OCI-LY1 (cell line): Measurements from ENCODE around the gene ERICH6.

Experiments
- H2AFZ ChIP-seq: fragments of 200-600 bp; sonication (generic), shearing (Covaris generic); 2 replicates; pipeline ENCODE4 v1.6.0; 2014; ENCODE audit warnings: antibody characterized with exemption, mild to moderate bottlenecking, low read length
- H3F3A ChIP-seq: fragments of 200-600 bp; sonication (generic), shearing (Covaris generic); 2 replicates; pipeline ENCODE4 v1.6.0; 2014; ENCODE audit warnings: mild to moderate bottlenecking, antibody characterized with exemption, low read length, moderate library complexity; ENCODE audit not compliant: insufficient read depth
- H3K27ac ChIP-seq: fragments of 200-600 bp; sonication (generic); 2 replicates; pipeline ENCODE4 v1.5.1; 2014; ENCODE audit warnings: low read length, mixed run types, mild to moderate bottlenecking, low read depth; ENCODE audit not compliant: poor library complexity, severe bottlenecking
- H3K27me3 ChIP-seq: fragments of 200-600 bp; sonication (generic); 2 replicates; pipeline ENCODE4 v1.6.0; 2014; ENCODE audit warnings: antibody characterized with exemption, mild to moderate bottlenecking, low read length, moderate library complexity; ENCODE audit not compliant: insufficient read depth
- H3K36me3 ChIP-seq: fragments of 200-600 bp; sonication (generic); 2 replicates; pipeline ENCODE4 v1.6.1; 2014; ENCODE audit warnings: mild to moderate bottlenecking, antibody characterized with exemption, low read length, moderate library complexity, mixed read lengths; ENCODE audit not compliant: insufficient read depth
- H3K4me1 ChIP-seq: fragments of 200-600 bp; sonication (generic); 2 replicates; pipeline ENCODE4 v1.5.1; 2014; ENCODE audit warnings: mild to moderate bottlenecking, low read length, moderate library complexity; ENCODE audit not compliant: insufficient read depth, severe bottlenecking
- H3K4me2 ChIP-seq: fragments of 200-600 bp; sonication (generic), shearing (Covaris generic); 2 replicates; pipeline ENCODE4 v1.6.1; 2014; ENCODE audit warnings: low read length
- H3K4me3 ChIP-seq: fragments of 200-600 bp; sonication (generic); 2 replicates; pipeline ENCODE4 v1.5.1; 2014; ENCODE audit warnings: low read length, low read depth, mild to moderate bottlenecking, mixed read lengths; ENCODE audit not compliant: poor library complexity, severe bottlenecking
- H3K79me2 ChIP-seq: fragments of 200-600 bp; shearing (Covaris generic); 2 replicates; pipeline ENCODE4 v1.6.1; 2016; ENCODE audit warnings: mixed run types, low read length, mixed read lengths; ENCODE audit not compliant: insufficient read depth
- H3K9ac ChIP-seq: fragments of 200-600 bp; sonication (generic), shearing (Covaris generic); 2 replicates; pipeline ENCODE4 v1.6.1; 2014; ENCODE audit warnings: mild to moderate bottlenecking, low read length, mixed read lengths
- H3K9me2 ChIP-seq: fragments of 200-600 bp; sonication (generic), shearing (Covaris generic); 2 replicates; pipeline ENCODE4 v1.6.1; 2014; ENCODE audit warnings: low read depth, mild to moderate bottlenecking, low read length, mixed read lengths
- H3K9me3 ChIP-seq: fragments of 200-600 bp; shearing (Covaris generic); 2 replicates; pipeline ENCODE4 v1.6.1; 2014; ENCODE audit warnings: low read length, mixed read lengths
- H4K20me1 ChIP-seq: fragments of 200-600 bp; sonication (generic), shearing (Covaris generic); 2 replicates; pipeline ENCODE4 v1.6.0; 2016; ENCODE audit warnings: mild to moderate bottlenecking, low read length; ENCODE audit not compliant: insufficient read depth
- EZH2 ChIP-seq: fragments of 200-600 bp; sonication (generic), shearing (Covaris generic); IDR thresholded peaks from 2 replicates; pipeline ENCODE4 v1.8.0; 2017; ENCODE audit warnings: borderline replicate concordance, mixed run types, mild to moderate bottlenecking, antibody characterized with exemption, low read length, moderate library complexity, mixed read lengths
- TF ChIP-seq, protein P1 (sequence below): fragments of 200-600 bp; sonication (generic), shearing (Covaris generic); IDR thresholded peaks from 2 replicates; pipeline ENCODE4 v1.5.1; 2017; ENCODE audit warnings: mild to moderate bottlenecking, antibody characterized with exemption, low read length, moderate library complexity, mixed read lengths

The ERICH6 gene

GRCh38 chr3:150743508-150743907, 39.8 kb upstream of the ERICH6 start:
- Histone ChIP-seq H4K20me1 (no peaks in the 10 kb centered on the region), H3K9me2 (no peaks in the 10 kb centered on the region), H3K79me2 (peaks cover 53% of the 10 kb centered on the region), H3K4me3 (no peak overlapping the region), H3K27ac (peak overlapping the region; percentile 54), H3K4me2 (peak overlapping the region; percentile 3; the same call in 1 of the 2 replicates), H3K27me3 (no peaks in the 10 kb centered on the region), H3K4me1 (peaks cover 90% of the 10 kb centered on the region), H2AFZ (no peak overlapping the region), H3K36me3 (peaks cover 46% of the 10 kb centered on the region), H3K9ac (no peak overlapping the region), H3K9me3 (no peaks in the 10 kb centered on the region), H3F3A (no peaks in the 10 kb centered on the region; the same call in 1 of the 2 replicates)
- TF ChIP-seq EZH2 = no peak
- TF ChIP-seq, protein P1, sequence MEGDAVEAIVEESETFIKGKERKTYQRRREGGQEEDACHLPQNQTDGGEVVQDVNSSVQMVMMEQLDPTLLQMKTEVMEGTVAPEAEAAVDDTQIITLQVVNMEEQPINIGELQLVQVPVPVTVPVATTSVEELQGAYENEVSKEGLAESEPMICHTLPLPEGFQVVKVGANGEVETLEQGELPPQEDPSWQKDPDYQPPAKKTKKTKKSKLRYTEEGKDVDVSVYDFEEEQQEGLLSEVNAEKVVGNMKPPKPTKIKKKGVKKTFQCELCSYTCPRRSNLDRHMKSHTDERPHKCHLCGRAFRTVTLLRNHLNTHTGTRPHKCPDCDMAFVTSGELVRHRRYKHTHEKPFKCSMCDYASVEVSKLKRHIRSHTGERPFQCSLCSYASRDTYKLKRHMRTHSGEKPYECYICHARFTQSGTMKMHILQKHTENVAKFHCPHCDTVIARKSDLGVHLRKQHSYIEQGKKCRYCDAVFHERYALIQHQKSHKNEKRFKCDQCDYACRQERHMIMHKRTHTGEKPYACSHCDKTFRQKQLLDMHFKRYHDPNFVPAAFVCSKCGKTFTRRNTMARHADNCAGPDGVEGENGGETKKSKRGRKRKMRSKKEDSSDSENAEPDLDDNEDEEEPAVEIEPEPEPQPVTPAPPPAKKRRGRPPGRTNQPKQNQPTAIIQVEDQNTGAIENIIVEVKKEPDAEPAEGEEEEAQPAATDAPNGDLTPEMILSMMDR = no peak

DNA sequence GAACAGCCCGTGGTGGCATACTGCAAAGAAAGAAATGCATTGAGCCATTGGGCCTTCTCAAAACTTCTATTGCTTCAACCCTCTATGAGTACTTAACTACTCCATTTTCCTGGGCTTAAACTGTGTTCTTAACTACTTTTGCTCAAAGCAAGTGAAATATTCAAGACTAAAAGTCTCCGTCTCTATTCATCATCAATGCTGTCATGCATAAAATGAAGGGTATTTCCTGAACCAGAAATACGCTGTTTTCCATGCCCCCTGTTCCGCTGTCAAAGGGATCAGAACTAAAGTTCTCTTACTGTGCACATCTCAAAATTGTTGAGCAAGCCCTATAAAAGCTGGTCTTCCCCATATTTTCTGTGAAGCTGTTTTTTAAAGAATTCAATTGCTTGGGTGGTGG, 39.0 kb upstream of the ERICH6 start:
- Histone ChIP-seq H3K4me1 (peaks cover 92% of the 10 kb centered on the region), H3K27me3 (no peaks in the 10 kb centered on the region), H3K9me3 (no peaks in the 10 kb centered on the region), H3K4me2 (peak overlapping the region; percentile 3; the same call in 1 of the 2 replicates), H3K36me3 (peaks cover 39% of the 10 kb centered on the region), H2AFZ (no peak overlapping the region), H3K9ac (no peak overlapping the region), H3F3A (no peaks in the 10 kb centered on the region; the same call in 1 of the 2 replicates), H3K4me3 (no peak overlapping the region), H3K79me2 (peaks cover 45% of the 10 kb centered on the region), H3K27ac (peak overlapping the region; percentile 54), H3K9me2 (no peaks in the 10 kb centered on the region), H4K20me1 (no peaks in the 10 kb centered on the region)
- no peak for TF ChIP-seq EZH2
- TF ChIP-seq, protein P1 = no peak

DNA sequence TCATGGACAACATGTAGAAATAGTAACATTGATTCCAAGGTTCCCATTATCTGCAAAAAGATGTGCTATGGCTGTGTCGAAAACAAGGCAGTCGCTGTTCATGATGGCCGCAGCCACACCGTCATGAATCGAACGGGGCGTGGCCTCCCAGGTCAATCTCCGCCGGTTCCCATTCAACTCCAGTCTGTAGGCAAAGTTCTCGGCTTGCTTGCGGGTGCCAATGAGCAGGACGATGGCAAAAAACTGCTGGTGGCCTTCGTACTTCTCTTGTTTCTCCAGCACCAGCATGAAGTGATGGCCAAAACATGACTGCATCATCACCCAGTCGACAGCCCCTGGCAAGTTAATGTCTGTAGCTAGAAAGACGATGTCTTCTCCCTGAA, 38.4 kb upstream of the ERICH6 start:
- H3K9me3 ChIP-seq = no peaks in the 10 kb centered on the region
- H3K36me3 ChIP-seq = peaks cover 37% of the 10 kb centered on the region
- no peaks in the 10 kb centered on the region for H3K27me3 ChIP-seq
- no peaks in the 10 kb centered on the region; the same call in 1 of the 2 replicates for H3F3A ChIP-seq
- H3K4me1 ChIP-seq = peaks cover 90% of the 10 kb centered on the region
- no peaks in the 10 kb centered on the region for H4K20me1 ChIP-seq
- no peak overlapping the region for H3K9ac ChIP-seq
- peak overlapping the region; percentile 54 for H3K27ac ChIP-seq
- H2AFZ ChIP-seq = no peak overlapping the region
- H3K4me3 ChIP-seq = no peak overlapping the region
- TF ChIP-seq EZH2 = no peak
- TF ChIP-seq, protein P1 = no peak
- no peak overlapping the region for H3K4me2 ChIP-seq
- no peaks in the 10 kb centered on the region for H3K9me2 ChIP-seq
- H3K79me2 ChIP-seq = peaks cover 39% of the 10 kb centered on the region
